Measurements from ENCODE around the gene ZHX3. TPM values are rescaled to one million over a fixed set of nuclear protein-coding genes. Genes with fewer than 3 reads are reported as not detected.

ZHX3 gene
- total RNA-seq, 8 experiments from 2014 or later, result 6.6 to 20.6 (median 13.0) TPM

GRCh38 chr20:41293269-41294037 lies 24.1 kb downstream of the ZHX3 start:
- Histone ChIP-seq H3K4me1 (replicated peaks in 1 of 2) (peaks cover under 1 to 4% of the 10 kb centered on the region in 2 donors), H3K4me3 (no peak overlapping the region), H3K27ac (no peak overlapping the region)
- ATAC-seq (replicated peaks in 6 of 8), result peak in 2 of 8 experiments; percentile 30 to 35
- WGBS, 10 experiments, result 0 to 95% (median 83%) methylated on average over 1 to 2 of the region's 2 CpGs; no CpG with 5 or more reads in 1 of the 10 experiments
- in situ Hi-C loops (cut with MboI; ENCODE audit: low pct_unique_long_range_greater_than_20kb in 2 of 9, low sequenced_read_pairs in 9 of 9, unreplicated experiment in 9 of 9), result no loop called here

- 48 to 100% (median 78%) methylated on average over 1 to 3 of the region's 3 CpGs for WGBS, 10 experiments
- no peak overlapping the region for H3K27ac ChIP-seq
- H3K4me1 ChIP-seq (replicated peaks in 1 of 2), result no peaks in the 10 kb centered on the region
- in situ Hi-C loops (cut with MboI; ENCODE audit: low pct_unique_long_range_greater_than_20kb in 2 of 9, low sequenced_read_pairs in 9 of 9, unreplicated experiment in 9 of 9), result no loop called here
- no peak for ATAC-seq (replicated peaks in 6 of 8)
- no peak overlapping the region for H3K4me3 ChIP-seq
Measured at GRCh38 chr20:41290804-41291389, 26.6 kb downstream of the ZHX3 start.

- in situ Hi-C loops (cut with MboI; ENCODE audit: low pct_unique_long_range_greater_than_20kb in 2 of 9, low sequenced_read_pairs in 9 of 9, unreplicated experiment in 9 of 9), result no loop called here
- Histone ChIP-seq H3K4me1 (replicated peaks in 1 of 2) (no peaks in the 10 kb centered on the region), H3K4me3 (no peak overlapping the region), H3K27ac (no peak overlapping the region)
- peak in 1 of 8 experiments; percentile 56 for ATAC-seq (replicated peaks in 6 of 8)
- 13 to 100% (median 78%) methylated on average over 1 to 2 of the region's 2 CpGs; no CpG with 5 or more reads in 3 of the 10 experiments for WGBS, 10 experiments
Measured at GRCh38 chr20:41287327-41287726, 30.2 kb downstream of the ZHX3 start.

DNA sequence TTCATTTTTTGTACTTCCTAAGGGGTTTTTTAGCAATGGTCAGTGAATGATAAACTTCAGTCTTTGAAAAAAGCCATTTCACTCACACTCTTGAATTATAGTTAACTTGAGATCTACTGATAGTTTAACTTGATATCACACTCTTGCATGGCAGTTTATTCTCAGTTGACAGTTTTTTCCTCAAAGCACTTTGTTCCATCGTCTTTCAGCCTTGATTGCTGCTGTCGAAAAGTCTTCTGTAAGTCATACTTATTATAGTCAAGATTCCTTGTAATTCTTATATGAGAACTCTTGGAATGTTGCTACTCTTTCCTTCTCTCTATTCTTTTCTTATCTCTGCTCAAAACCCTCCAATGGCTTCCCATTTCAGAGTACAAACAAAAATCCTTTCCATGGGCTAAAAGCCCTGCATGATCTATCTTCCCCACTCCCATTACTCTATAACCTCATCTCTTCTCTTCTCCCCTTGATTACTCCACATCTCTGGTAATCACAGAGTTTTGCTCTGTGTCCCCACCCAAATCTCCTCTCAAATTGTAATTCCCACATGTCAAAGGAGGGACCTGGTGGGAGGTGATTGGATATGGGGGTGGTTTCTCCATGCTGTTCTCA lies 31.2 kb downstream of the ZHX3 start:
- ATAC-seq (replicated peaks in 6 of 8), result no peak
- in situ Hi-C loops (cut with MboI; ENCODE audit: low pct_unique_long_range_greater_than_20kb in 2 of 9, low sequenced_read_pairs in 9 of 9, unreplicated experiment in 9 of 9), result no loop called here
- Histone ChIP-seq H3K4me3 (no peak overlapping the region), H3K4me1 (replicated peaks in 1 of 2) (no peaks in the 10 kb centered on the region), H3K27ac (no peak overlapping the region)
- WGBS, 10 experiments, result 58 to 100% (median 96%) methylated on average over 2 of the region's 2 CpGs; no CpG with 5 or more reads in 1 of the 10 experiments

GRCh38 chr20:41279546-41280225 lies 37.8 kb downstream of the ZHX3 start:
- Histone ChIP-seq H3K27ac (no peak overlapping the region), H3K4me1 (replicated peaks in 1 of 2) (peaks cover 0 to 2% of the 10 kb centered on the region in 2 donors), H3K4me3 (no peak overlapping the region)
- in situ Hi-C loops (cut with MboI; ENCODE audit: low pct_unique_long_range_greater_than_20kb in 2 of 9, low sequenced_read_pairs in 9 of 9, unreplicated experiment in 9 of 9), result no loop called here
- WGBS, 10 experiments, result 40 to 83% (median 51%) methylated on average over 1 to 3 of the region's 3 CpGs; no CpG with 5 or more reads in 3 of the 10 experiments
- ATAC-seq (replicated peaks in 6 of 8), result peak in 1 of 8 experiments; percentile 43

DNA sequence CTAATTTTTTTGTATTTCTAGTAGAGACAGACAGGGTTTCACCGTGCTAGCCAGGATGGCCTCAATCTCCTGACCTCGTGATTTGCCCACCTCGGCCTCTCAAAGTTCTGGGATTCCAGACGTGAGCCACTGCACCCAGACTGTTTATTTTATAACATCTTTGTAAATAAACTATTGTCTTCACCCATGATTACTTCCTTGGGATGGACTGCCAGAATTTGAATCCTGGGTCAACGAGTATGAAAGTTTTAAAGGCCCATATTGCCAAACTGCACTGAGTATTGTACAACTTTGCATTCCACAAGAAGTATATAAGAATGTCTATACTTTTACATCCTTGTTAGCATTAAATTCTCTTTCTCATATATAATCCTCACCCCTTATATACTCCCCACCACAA lies 38.6 kb downstream of the ZHX3 start:
- in situ Hi-C loops (cut with MboI; ENCODE audit: low pct_unique_long_range_greater_than_20kb in 2 of 9, low sequenced_read_pairs in 9 of 9, unreplicated experiment in 9 of 9), result no loop called here
- 43 to 100% (median 87%) methylated on average over 1 to 5 of the region's 5 CpGs; no CpG with 5 or more reads in 3 of the 10 experiments for WGBS, 10 experiments
- peaks cover 0 to 2% of the 10 kb centered on the region in 2 donors for H3K4me1 ChIP-seq (replicated peaks in 1 of 2)
- no peak for ATAC-seq (replicated peaks in 6 of 8)
- H3K4me3 ChIP-seq, result no peak overlapping the region
- H3K27ac ChIP-seq, result no peak overlapping the region

GRCh38 chr20:41277049-41277448 lies 40.5 kb downstream of the ZHX3 start:
- 70 to 100% (median 91%) methylated on average over 2 to 3 of the region's 3 CpGs for WGBS, 10 experiments
- no peak overlapping the region for H3K27ac ChIP-seq
- H3K4me1 ChIP-seq (replicated peaks in 1 of 2), result peaks cover 2% of the 10 kb centered on the region in 2 donors
- H3K4me3 ChIP-seq, result no peak overlapping the region
- ATAC-seq (replicated peaks in 6 of 8), result no peak
- in situ Hi-C loops (cut with MboI; ENCODE audit: low pct_unique_long_range_greater_than_20kb in 2 of 9, low sequenced_read_pairs in 9 of 9, unreplicated experiment in 9 of 9), result no loop called here

- peak in 1 of 8 experiments; percentile 32 for ATAC-seq (replicated peaks in 6 of 8)
- in situ Hi-C loops (cut with MboI; ENCODE audit: low pct_unique_long_range_greater_than_20kb in 2 of 9, low sequenced_read_pairs in 9 of 9, unreplicated experiment in 9 of 9), result no loop called here
- H3K27ac ChIP-seq, result no peak overlapping the region
Measured at GRCh38 chr20:41276317-41276751, 41.2 kb downstream of the ZHX3 start.

GRCh38 chr20:41275301-41275731 lies 42.2 kb downstream of the ZHX3 start:
- ATAC-seq (replicated peaks in 6 of 8), result no peak
- H3K27ac ChIP-seq, result no peak overlapping the region
- peaks cover 2 to 6% of the 10 kb centered on the region in 2 donors for H3K4me1 ChIP-seq (replicated peaks in 1 of 2)
- 51 to 100% (median 92%) methylated on average over 1 to 4 of the region's 4 CpGs for WGBS, 10 experiments
- in situ Hi-C loops (cut with MboI; ENCODE audit: low pct_unique_long_range_greater_than_20kb in 2 of 9, low sequenced_read_pairs in 9 of 9, unreplicated experiment in 9 of 9), result no loop called here
- no peak overlapping the region for H3K4me3 ChIP-seq

More at GRCh38 chr20:41276317-41276751, 41.2 kb downstream of the ZHX3 start:
- Histone ChIP-seq H3K4me1 (replicated peaks in 1 of 2) (peaks cover 2 to 6% of the 10 kb centered on the region in 2 donors), H3K4me3 (no peak overlapping the region)
- 34 to 100% (median 75%) methylated on average over 1 to 8 of the region's 9 CpGs; no CpG with 5 or more reads in 1 of the 10 experiments for WGBS, 10 experiments

- ATAC-seq (replicated peaks in 6 of 8), result no peak
- H3K4me1 ChIP-seq (replicated peaks in 1 of 2), result peaks cover 0 to 6% of the 10 kb centered on the region in 2 donors
- in situ Hi-C loops (cut with MboI; ENCODE audit: low pct_unique_long_range_greater_than_20kb in 2 of 9, low sequenced_read_pairs in 9 of 9, unreplicated experiment in 9 of 9), result no loop called here
- H3K27ac ChIP-seq, result no peak overlapping the region
- WGBS, 10 experiments, result 71 to 100% (median 95%) methylated on average over 1 to 5 of the region's 5 CpGs
- no peak overlapping the region for H3K4me3 ChIP-seq
Measured at GRCh38 chr20:41274152-41274551, 43.4 kb downstream of the ZHX3 start.

DNA sequence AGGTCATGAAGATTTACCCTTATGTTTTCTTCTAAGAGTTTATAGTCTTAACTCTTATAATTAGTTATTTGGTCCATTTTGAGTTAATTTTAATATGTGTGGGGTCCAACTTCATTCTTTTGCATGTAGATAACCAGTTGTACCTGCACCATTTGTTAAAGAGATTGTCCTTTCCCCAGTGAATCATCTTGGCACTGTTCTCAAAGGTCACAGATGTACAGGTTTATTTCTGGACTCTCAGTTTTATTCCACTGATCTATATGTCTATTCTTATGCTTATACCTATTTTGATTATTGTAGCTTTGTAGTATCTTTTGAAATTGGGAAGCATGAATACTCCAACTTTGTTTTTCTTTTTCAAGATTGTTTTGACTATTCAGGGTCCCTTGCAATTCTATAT lies 44.1 kb downstream of the ZHX3 start:
- no peak for ATAC-seq (replicated peaks in 6 of 8)
- H3K4me3 ChIP-seq, result no peak overlapping the region
- in situ Hi-C loops (cut with MboI; ENCODE audit: low pct_unique_long_range_greater_than_20kb in 2 of 9, low sequenced_read_pairs in 9 of 9, unreplicated experiment in 9 of 9), result no loop called here
- H3K27ac ChIP-seq, result no peak overlapping the region
- peaks cover 0 to 6% of the 10 kb centered on the region in 2 donors for H3K4me1 ChIP-seq (replicated peaks in 1 of 2)

- H3K4me1 ChIP-seq (replicated peaks in 1 of 2), result peaks cover 0 to 6% of the 10 kb centered on the region in 2 donors
- H3K4me3 ChIP-seq, result no peak overlapping the region
- ATAC-seq (replicated peaks in 6 of 8), result peak in 2 of 8 experiments; percentile 78 to 85
- in situ Hi-C loops (cut with MboI; ENCODE audit: low pct_unique_long_range_greater_than_20kb in 2 of 9, low sequenced_read_pairs in 9 of 9, unreplicated experiment in 9 of 9), result no loop called here
- WGBS, 10 experiments, result 0 to 91% (median 62%) methylated on average over 1 of the region's 1 CpG; no CpG with 5 or more reads in 3 of the 10 experiments
- H3K27ac ChIP-seq, result no peak overlapping the region
Measured at GRCh38 chr20:41272339-41272738, 45.2 kb downstream of the ZHX3 start.

Measured in motor neuron (in vitro differentiated cells).